ENCODE data around the gene SMIM38.
A peak's percentile ranks its signal among the peaks of the same experiment; 100 is the strongest.

Gene SMIM38

DNA sequence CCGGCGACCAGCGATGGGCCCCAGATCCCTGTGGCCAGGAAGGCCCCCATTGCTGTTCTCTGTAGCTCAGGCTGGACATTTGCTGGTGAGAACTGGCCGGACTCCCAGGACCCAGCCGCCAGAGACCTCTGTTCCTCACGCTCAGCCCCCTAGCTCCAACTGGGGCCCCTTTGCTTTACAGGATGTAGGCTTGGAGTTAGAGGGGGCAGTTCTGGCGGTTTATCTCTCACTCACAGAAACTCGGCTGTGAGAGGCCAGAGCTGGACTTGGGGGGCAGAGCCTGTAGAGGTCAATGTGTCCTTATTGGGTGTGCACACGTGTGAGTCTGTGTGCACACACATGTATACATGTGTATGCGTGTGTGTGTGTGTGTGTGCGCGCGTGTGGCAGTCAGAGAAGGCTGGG, 502 bp downstream of the SMIM38 start:
- H3K9me3 ChIP-seq (ENCODE audit: control insufficient read depth, low read length) = no peaks in the 10 kb centered on the region
- H3K4me3 ChIP-seq (ENCODE audit: low read length) = no peak overlapping the region
- H3K4me1 ChIP-seq (ENCODE audit: control insufficient read depth, insufficient read depth, low read length) = peaks cover 13% of the 10 kb centered on the region
- H3K27me3 ChIP-seq (replicated peaks; ENCODE audit: control insufficient read depth, insufficient read depth, low read length) = no peaks in the 10 kb centered on the region
- no peak overlapping the region for H3K9ac ChIP-seq (ENCODE audit: low read length)
- no peak for DNase-seq (ENCODE audit: low read depth)
- H3K36me3 ChIP-seq (ENCODE audit: control insufficient read depth, insufficient read depth, low read length, severe bottlenecking) = no peaks in the 10 kb centered on the region

DNA sequence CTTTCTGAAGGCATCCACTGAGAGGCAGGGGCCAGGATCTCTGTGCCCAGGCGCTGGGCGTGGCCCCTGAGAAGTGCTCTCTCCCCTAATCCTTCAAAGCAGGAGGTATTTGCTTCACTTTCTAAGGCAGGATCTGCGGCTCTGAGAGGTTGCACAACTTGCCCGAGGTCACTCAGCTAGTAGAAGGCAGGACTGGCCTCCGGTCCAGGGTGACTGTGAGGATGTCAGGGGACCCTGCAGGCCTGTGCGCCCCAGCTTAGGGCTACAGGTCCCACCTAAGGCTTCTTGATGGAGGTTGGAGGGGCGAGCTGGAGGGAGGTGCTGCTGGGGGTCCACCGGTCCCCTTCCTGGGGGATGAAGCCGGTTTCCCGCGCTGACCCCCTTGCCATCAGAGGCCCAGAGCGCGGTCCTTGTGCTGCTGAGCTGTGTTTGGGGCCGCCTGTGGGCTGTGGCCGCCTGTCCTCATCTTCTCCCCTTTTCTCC, 979 bp downstream of the SMIM38 start:
- no peak overlapping the region for H3K4me3 ChIP-seq (ENCODE audit: low read length)
- H3K9me3 ChIP-seq (ENCODE audit: control insufficient read depth, low read length) = no peaks in the 10 kb centered on the region
- peak; percentile 57 for DNase-seq (ENCODE audit: low read depth)
- H3K36me3 ChIP-seq (ENCODE audit: control insufficient read depth, insufficient read depth, low read length, severe bottlenecking) = no peaks in the 10 kb centered on the region
- H3K9ac ChIP-seq (ENCODE audit: low read length) = peak overlapping the region; percentile 20
- H3K27me3 ChIP-seq (replicated peaks; ENCODE audit: control insufficient read depth, insufficient read depth, low read length) = no peaks in the 10 kb centered on the region
- peaks cover 9% of the 10 kb centered on the region for H3K4me1 ChIP-seq (ENCODE audit: control insufficient read depth, insufficient read depth, low read length)

DNA sequence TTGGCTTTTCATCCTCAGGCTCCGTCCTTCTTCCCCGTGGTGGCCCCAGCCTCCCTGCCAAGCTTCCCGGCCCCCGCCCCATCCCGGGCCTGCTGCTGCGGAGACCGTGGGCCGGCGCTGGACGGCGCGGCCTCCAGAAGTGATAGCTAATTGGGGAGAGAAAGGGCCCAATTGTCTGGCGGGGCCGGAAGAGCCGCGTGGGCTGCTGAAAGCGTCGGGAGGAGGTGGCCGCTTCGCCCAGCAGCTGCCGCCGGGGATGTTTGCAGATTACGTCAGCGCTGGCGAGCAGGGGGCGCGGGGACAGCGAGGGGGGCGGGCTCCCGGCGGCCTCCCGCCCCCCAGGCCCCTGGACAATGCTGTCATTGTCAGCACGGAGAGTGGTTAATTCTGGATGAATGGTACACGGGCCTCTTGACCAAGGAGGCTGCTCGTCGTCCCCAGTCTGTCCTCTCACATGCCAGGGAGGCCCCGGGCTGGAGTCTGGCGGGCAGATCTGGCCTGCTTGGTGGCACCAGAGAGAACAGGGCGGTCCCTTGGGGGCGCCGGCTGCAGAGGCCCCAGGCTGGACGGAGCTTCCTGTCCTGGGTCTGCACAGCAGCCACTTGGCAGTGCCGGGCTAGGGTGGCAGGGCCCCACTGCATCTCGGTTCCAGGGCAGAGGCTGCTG, 1.6 kb downstream of the SMIM38 start:
- H3K4me3 ChIP-seq (ENCODE audit: low read length) = no peak overlapping the region
- peaks cover 9% of the 10 kb centered on the region for H3K4me1 ChIP-seq (ENCODE audit: control insufficient read depth, insufficient read depth, low read length)
- no peaks in the 10 kb centered on the region for H3K27me3 ChIP-seq (replicated peaks; ENCODE audit: control insufficient read depth, insufficient read depth, low read length)
- no peaks in the 10 kb centered on the region for H3K9me3 ChIP-seq (ENCODE audit: control insufficient read depth, low read length)
- H3K36me3 ChIP-seq (ENCODE audit: control insufficient read depth, insufficient read depth, low read length, severe bottlenecking) = no peaks in the 10 kb centered on the region
- peak overlapping the region; percentile 20 for H3K9ac ChIP-seq (ENCODE audit: low read length)
- peak; percentile 76 for DNase-seq (ENCODE audit: low read depth)

DNA sequence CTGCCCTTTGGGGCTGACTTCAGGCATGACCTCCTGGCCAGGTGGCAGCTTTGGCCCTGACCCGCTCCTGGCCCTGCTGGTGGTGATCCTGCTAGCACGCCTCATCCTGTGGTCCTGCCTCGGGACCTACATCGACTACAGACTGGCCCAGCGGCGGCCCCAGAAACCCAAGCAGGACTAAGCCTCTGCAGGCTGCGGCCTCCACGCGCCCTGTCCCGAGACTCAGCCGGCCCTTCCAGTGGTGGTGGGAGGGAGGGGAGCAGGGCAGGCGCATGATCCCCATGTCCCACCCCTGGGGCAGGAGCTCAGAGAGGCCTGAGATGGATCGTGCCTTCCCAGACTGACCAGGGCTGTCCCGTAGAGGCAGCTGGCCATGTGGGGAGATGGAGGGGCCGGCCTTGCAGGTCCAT, 2.1 kb downstream of the SMIM38 start:
- Histone ChIP-seq H3K9me3 (ENCODE audit: control insufficient read depth, low read length) (peaks cover 1% of the 10 kb centered on the region), H3K4me1 (ENCODE audit: control insufficient read depth, insufficient read depth, low read length) (peaks cover 9% of the 10 kb centered on the region), H3K4me3 (ENCODE audit: low read length) (no peak overlapping the region), H3K9ac (ENCODE audit: low read length) (peak overlapping the region; percentile 20), H3K27me3 (replicated peaks; ENCODE audit: control insufficient read depth, insufficient read depth, low read length) (no peaks in the 10 kb centered on the region), H3K36me3 (ENCODE audit: control insufficient read depth, insufficient read depth, low read length, severe bottlenecking) (no peaks in the 10 kb centered on the region)
- no peak for DNase-seq (ENCODE audit: low read depth)

DNA sequence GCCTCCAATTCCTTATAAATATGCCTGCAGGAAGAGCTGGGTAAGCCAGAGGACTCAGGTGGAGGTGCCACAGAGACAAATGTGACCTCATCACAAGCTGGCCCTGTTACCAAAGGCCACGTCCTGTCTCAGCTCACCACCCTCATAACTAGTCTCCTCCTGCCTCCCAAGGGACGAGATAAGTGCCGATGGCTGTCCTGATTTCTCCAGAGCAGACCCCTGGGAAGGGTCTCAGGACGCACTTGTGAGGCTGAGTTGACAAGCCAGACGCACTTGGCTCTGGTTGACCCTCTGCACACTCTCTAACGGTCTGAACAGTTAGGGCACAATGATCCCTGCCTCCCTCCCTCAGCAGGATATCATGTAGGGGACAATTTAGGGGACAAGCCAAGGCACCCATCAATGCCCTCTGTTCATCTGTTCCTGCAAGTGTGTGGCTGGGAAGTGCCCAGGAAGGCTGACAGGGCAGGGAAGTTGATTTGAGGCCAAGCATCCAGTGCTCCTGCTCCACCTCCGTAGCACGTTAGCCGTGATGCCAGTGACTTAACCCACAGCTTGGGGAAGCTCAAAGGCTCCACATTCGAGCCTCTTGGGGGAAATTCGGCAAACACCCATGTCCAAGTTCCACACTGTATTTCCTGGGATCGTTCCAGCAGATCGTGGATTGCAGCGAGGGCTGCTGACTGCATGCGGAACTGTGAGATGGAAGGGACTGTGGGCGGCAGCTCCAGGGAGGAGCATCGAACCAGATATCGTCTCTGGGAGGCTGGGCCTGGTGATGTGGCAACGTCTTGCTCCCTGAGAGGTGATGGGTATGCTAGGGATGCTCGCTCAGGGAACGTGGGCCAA, 2.8 kb downstream of the SMIM38 start:
- H3K27me3 ChIP-seq (replicated peaks; ENCODE audit: control insufficient read depth, insufficient read depth, low read length) = no peaks in the 10 kb centered on the region
- peaks cover 7% of the 10 kb centered on the region for H3K4me1 ChIP-seq (ENCODE audit: control insufficient read depth, insufficient read depth, low read length)
- no peak overlapping the region for H3K9ac ChIP-seq (ENCODE audit: low read length)
- no peak for DNase-seq (ENCODE audit: low read depth)
- no peaks in the 10 kb centered on the region for H3K36me3 ChIP-seq (ENCODE audit: control insufficient read depth, insufficient read depth, low read length, severe bottlenecking)
- peaks cover 7% of the 10 kb centered on the region for H3K9me3 ChIP-seq (ENCODE audit: control insufficient read depth, low read length)
- no peak overlapping the region for H3K4me3 ChIP-seq (ENCODE audit: low read length)

DNA sequence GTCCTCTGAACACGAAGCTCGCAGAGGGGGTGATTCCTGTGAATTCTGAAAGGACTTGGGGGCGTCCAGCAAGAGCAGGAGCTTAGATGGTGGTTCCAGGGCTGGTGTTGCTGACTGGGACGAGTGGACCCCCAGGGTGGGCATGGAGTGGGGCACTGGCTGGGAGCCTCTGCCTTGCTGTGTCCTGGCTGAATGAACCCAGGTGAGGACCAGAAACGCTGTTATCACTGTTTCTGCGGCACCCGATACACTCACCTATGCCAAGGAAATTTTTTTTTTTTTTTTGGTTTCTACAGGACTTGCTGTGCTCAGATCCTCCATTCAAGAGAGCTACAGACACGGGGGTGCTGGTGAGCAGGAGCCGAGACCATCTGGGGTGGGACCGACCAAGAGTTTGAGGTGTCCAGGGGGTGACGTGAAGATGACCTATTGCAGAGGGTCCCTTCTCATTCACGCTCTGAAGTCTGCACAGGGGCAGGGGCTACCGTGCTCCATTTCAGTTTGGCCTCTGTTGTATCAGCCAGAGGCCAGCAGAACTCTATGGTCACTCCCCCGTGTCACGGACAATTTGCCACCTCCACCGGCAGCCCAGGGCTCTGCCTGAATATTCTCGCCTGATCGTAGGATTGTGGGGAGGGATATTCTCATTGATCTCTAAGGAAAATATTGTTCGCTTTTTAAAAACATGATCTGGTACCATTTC, 3.6 kb downstream of the SMIM38 start:
- DNase-seq (ENCODE audit: low read depth) = no peak
- no peaks in the 10 kb centered on the region for H3K36me3 ChIP-seq (ENCODE audit: control insufficient read depth, insufficient read depth, low read length, severe bottlenecking)
- H3K9me3 ChIP-seq (ENCODE audit: control insufficient read depth, low read length) = peaks cover 14% of the 10 kb centered on the region
- no peak overlapping the region for H3K4me3 ChIP-seq (ENCODE audit: low read length)
- no peak overlapping the region for H3K9ac ChIP-seq (ENCODE audit: low read length)
- no peaks in the 10 kb centered on the region for H3K27me3 ChIP-seq (replicated peaks; ENCODE audit: control insufficient read depth, insufficient read depth, low read length)
- H3K4me1 ChIP-seq (ENCODE audit: control insufficient read depth, insufficient read depth, low read length) = peaks cover 7% of the 10 kb centered on the region

DNA sequence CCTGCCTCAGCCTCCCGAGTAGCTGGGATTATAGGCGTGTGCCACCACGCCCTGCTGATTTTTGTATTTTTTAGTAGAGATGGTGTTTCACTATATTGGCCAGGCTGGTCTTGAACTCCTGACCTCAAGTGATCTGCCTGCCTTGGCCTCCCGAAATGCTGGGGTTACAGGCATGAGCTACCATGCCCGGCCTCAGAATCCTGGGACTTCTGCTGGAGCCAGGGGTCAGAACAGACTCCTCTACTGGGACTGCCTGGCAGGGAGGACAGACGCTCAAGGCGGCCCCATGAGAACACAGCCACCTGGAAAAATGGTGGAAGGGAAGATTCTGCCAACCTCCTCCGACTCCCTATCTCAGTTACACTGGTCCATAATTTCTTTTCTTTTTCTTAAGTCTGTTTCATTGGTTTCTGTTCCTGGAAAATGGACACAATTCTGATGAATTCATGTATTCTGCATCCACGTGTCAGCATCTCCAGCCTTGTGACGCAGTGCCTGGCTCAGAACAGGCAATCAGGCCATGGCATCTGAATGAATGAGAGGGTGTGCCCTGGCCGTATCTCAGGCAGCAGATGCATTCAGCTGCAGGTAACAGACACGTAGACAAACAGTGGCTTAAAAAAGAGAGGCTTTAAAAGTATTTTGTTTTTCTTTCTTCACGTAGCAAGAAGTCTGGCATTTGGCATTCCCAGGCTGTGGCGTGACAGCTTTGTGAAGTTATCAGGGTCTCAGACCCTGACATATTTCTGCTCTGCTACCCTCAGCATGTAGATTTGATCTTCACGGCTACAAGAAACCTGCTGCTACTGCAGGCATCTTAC, 4.8 kb downstream of the SMIM38 start:
- DNase-seq (ENCODE audit: low read depth) = no peak
- Histone ChIP-seq H3K4me3 (ENCODE audit: low read length) (no peak overlapping the region), H3K36me3 (ENCODE audit: control insufficient read depth, insufficient read depth, low read length, severe bottlenecking) (no peaks in the 10 kb centered on the region), H3K9me3 (ENCODE audit: control insufficient read depth, low read length) (peaks cover 16% of the 10 kb centered on the region), H3K4me1 (ENCODE audit: control insufficient read depth, insufficient read depth, low read length) (peaks cover 7% of the 10 kb centered on the region), H3K27me3 (replicated peaks; ENCODE audit: control insufficient read depth, insufficient read depth, low read length) (no peaks in the 10 kb centered on the region), H3K9ac (ENCODE audit: low read length) (no peak overlapping the region)

DNA sequence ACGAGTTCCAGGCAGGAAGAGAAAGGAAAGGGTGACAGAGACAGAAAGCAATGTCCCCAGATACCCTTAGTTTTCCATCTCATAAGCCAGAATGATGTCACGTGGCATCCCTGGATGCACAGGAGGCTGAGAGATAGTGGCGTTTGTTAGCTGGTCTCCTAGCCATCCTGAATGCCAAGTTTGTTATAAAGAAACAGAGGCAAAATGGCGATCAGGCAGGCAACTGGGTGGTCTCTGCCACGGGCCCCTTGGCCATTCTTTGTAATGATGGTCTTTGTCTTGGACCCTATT, 5.3 kb downstream of the SMIM38 start:
- peaks cover 8% of the 10 kb centered on the region for H3K4me1 ChIP-seq (ENCODE audit: control insufficient read depth, insufficient read depth, low read length)
- peaks cover 16% of the 10 kb centered on the region for H3K9me3 ChIP-seq (ENCODE audit: control insufficient read depth, low read length)
- no peaks in the 10 kb centered on the region for H3K27me3 ChIP-seq (replicated peaks; ENCODE audit: control insufficient read depth, insufficient read depth, low read length)
- H3K4me3 ChIP-seq (ENCODE audit: low read length) = no peak overlapping the region
- no peak overlapping the region for H3K9ac ChIP-seq (ENCODE audit: low read length)
- no peak for DNase-seq (ENCODE audit: low read depth)
- no peaks in the 10 kb centered on the region for H3K36me3 ChIP-seq (ENCODE audit: control insufficient read depth, insufficient read depth, low read length, severe bottlenecking)

DNA sequence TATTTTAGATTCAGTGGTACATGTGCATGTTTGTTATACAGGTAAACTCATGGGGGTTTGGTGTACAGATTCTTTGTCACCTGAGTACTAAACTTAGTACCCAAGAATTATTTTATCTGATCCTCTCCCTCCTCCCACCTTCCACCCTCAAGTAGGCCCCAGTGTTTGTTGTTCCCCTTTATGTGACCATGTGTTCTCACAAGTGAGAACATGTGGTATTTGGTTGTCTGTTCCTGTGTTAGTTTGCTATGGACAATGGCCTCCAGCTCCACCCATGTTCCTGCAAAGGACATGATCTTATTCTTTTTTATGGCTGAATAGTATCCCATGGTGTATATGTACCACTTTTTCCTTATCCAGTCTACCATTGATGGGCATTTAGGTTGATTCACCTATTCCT, 6.8 kb downstream of the SMIM38 start:
- DNase-seq (ENCODE audit: low read depth) = no peak
- Histone ChIP-seq H3K9ac (ENCODE audit: low read length) (no peak overlapping the region), H3K4me3 (ENCODE audit: low read length) (no peak overlapping the region), H3K4me1 (ENCODE audit: control insufficient read depth, insufficient read depth, low read length) (peaks cover 9% of the 10 kb centered on the region), H3K36me3 (ENCODE audit: control insufficient read depth, insufficient read depth, low read length, severe bottlenecking) (no peaks in the 10 kb centered on the region), H3K27me3 (replicated peaks; ENCODE audit: control insufficient read depth, insufficient read depth, low read length) (no peaks in the 10 kb centered on the region), H3K9me3 (ENCODE audit: control insufficient read depth, low read length) (peaks cover 16% of the 10 kb centered on the region)

DNA sequence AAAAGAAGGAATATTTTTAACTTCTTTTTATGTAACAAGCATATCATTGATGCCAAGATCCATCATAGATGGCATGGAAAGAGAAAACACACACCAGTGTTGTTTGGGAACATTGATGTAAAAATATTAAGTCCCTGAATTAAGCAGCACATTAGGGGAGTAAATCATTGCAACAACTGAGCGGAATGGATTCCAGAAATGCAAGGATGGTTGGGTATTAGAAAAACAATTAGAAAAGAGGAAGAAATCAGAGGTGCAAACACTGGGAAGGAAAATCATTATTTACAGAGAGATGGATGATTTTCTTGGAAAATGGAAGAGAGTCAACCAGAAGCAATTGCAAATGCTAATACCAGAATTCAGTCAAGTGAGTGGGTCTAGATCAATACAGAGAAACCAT, 8.1 kb downstream of the SMIM38 start:
- no peaks in the 10 kb centered on the region for H3K36me3 ChIP-seq (ENCODE audit: control insufficient read depth, insufficient read depth, low read length, severe bottlenecking)

DNA sequence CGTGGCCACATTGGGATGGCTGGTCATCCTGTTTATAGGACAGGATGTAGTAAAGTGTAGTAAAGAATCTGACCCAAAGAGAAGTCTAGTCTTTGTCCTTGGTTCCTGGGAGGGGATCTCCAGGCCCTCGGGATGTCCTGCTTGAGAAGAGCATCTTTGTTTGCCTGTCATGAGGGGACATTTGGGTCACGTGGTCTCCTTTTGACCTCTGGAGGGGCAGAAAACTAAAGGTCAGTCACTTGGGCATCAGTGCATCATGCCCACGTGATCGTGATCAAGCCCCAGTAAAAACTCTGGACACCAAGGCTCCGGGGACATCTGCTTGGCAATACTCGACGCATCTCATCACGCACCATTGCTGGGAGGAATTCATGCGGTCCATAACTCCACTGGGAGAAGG, 9.1 kb downstream of the SMIM38 start:
- no peaks in the 10 kb centered on the region for H3K36me3 ChIP-seq (ENCODE audit: control insufficient read depth, insufficient read depth, low read length, severe bottlenecking)
- no peak overlapping the region for H3K9ac ChIP-seq (ENCODE audit: low read length)
- DNase-seq (ENCODE audit: low read depth) = no peak
- no peak overlapping the region for H3K4me3 ChIP-seq (ENCODE audit: low read length)
- peaks cover 20% of the 10 kb centered on the region for H3K9me3 ChIP-seq (ENCODE audit: control insufficient read depth, low read length)
- no peaks in the 10 kb centered on the region for H3K27me3 ChIP-seq (replicated peaks; ENCODE audit: control insufficient read depth, insufficient read depth, low read length)
- peaks cover 9% of the 10 kb centered on the region for H3K4me1 ChIP-seq (ENCODE audit: control insufficient read depth, insufficient read depth, low read length)

More for the DNA sequence above, 8.1 kb downstream of the SMIM38 start:
- no peaks in the 10 kb centered on the region for H3K27me3 ChIP-seq (replicated peaks; ENCODE audit: control insufficient read depth, insufficient read depth, low read length)
- no peak overlapping the region for H3K4me3 ChIP-seq (ENCODE audit: low read length)
- H3K4me1 ChIP-seq (ENCODE audit: control insufficient read depth, insufficient read depth, low read length) = peaks cover 9% of the 10 kb centered on the region
- DNase-seq (ENCODE audit: low read depth) = no peak
- H3K9me3 ChIP-seq (ENCODE audit: control insufficient read depth, low read length) = peaks cover 16% of the 10 kb centered on the region
- H3K9ac ChIP-seq (ENCODE audit: low read length) = no peak overlapping the region
